ENCODE results near the gene SLC1A2.

SLC1A2 gene

GRCh38 chr11:35274909-35275785 lies 144.2 kb downstream of the SLC1A2 start:
- TF ChIP-seq JUND (IDR thresholded peaks at IDR 0.05; ENCODE audit: low read depth): no peak
- in situ Hi-C loops (cut with HindIII; ENCODE audit: low pct_unique_long_range_greater_than_20kb, low sequenced_read_pairs): no loop called here
- peak; percentile 67 to 86 for DNase-seq (ENCODE audit: low read depth in 1 of 2, low spot score in 1 of 2)

GRCh38 chr11:35272391-35272902 lies 146.9 kb downstream of the SLC1A2 start:
- DNase-seq (ENCODE audit: low read depth in 1 of 2, low spot score in 1 of 2): no peak
- no peak for TF ChIP-seq JUND (IDR thresholded peaks at IDR 0.05; ENCODE audit: low read depth)
- in situ Hi-C loops (cut with HindIII; ENCODE audit: low pct_unique_long_range_greater_than_20kb, low sequenced_read_pairs): no loop called here

- DNase-seq (ENCODE audit: low read depth in 1 of 2, low spot score in 1 of 2): no peak
- TF ChIP-seq JUND (IDR thresholded peaks at IDR 0.05; ENCODE audit: low read depth): no peak
- in situ Hi-C loops (cut with HindIII; ENCODE audit: low pct_unique_long_range_greater_than_20kb, low sequenced_read_pairs): no loop called here
Measured at GRCh38 chr11:35271031-35271430, 148.3 kb downstream of the SLC1A2 start.

GRCh38 chr11:35270342-35270741 lies 149.0 kb downstream of the SLC1A2 start:
- in situ Hi-C loops (cut with HindIII; ENCODE audit: low pct_unique_long_range_greater_than_20kb, low sequenced_read_pairs): no loop called here
- no peak for TF ChIP-seq JUND (IDR thresholded peaks at IDR 0.05; ENCODE audit: low read depth)
- DNase-seq (ENCODE audit: low read depth in 1 of 2, low spot score in 1 of 2): no peak

GRCh38 chr11:35267504-35267903 lies 151.9 kb downstream of the SLC1A2 start:
- in situ Hi-C loops (cut with HindIII; ENCODE audit: low pct_unique_long_range_greater_than_20kb, low sequenced_read_pairs): no loop called here
- DNase-seq (ENCODE audit: low read depth in 1 of 2, low spot score in 1 of 2): no peak
- TF ChIP-seq JUND (IDR thresholded peaks at IDR 0.05; ENCODE audit: low read depth): no peak

GRCh38 chr11:35265755-35266454 lies 153.5 kb downstream of the SLC1A2 start:
- in situ Hi-C loops (cut with HindIII; ENCODE audit: low pct_unique_long_range_greater_than_20kb, low sequenced_read_pairs): no loop called here
- DNase-seq (ENCODE audit: low read depth in 1 of 2, low spot score in 1 of 2): no peak
- TF ChIP-seq JUND (IDR thresholded peaks at IDR 0.05; ENCODE audit: low read depth): no peak

- DNase-seq (ENCODE audit: low read depth in 1 of 2, low spot score in 1 of 2): no peak
- no peak for TF ChIP-seq JUND (IDR thresholded peaks at IDR 0.05; ENCODE audit: low read depth)
- in situ Hi-C loops (cut with HindIII; ENCODE audit: low pct_unique_long_range_greater_than_20kb, low sequenced_read_pairs): no loop called here
Measured at GRCh38 chr11:35262735-35263134, 156.6 kb downstream of the SLC1A2 start.

- in situ Hi-C loops (cut with HindIII; ENCODE audit: low pct_unique_long_range_greater_than_20kb, low sequenced_read_pairs): no loop called here
- DNase-seq (ENCODE audit: low read depth in 1 of 2, low spot score in 1 of 2): no peak
- TF ChIP-seq JUND (IDR thresholded peaks at IDR 0.05; ENCODE audit: low read depth): no peak
Measured at GRCh38 chr11:35262056-35262455, 157.3 kb downstream of the SLC1A2 start.

- in situ Hi-C loops (cut with HindIII; ENCODE audit: low pct_unique_long_range_greater_than_20kb, low sequenced_read_pairs): no loop called here
- TF ChIP-seq JUND (IDR thresholded peaks at IDR 0.05; ENCODE audit: low read depth): no peak
- peak in 1 of 2 experiments; percentile 55 for DNase-seq (ENCODE audit: low read depth in 1 of 2, low spot score in 1 of 2)
Measured at GRCh38 chr11:35261197-35261596, 158.2 kb downstream of the SLC1A2 start.

- no peak for TF ChIP-seq JUND (IDR thresholded peaks at IDR 0.05; ENCODE audit: low read depth)
- DNase-seq (ENCODE audit: low read depth in 1 of 2, low spot score in 1 of 2): no peak
Measured at GRCh38 chr11:35260342-35260985, 158.9 kb downstream of the SLC1A2 start.

GRCh38 chr11:35259529-35259928 lies 159.8 kb downstream of the SLC1A2 start:
- in situ Hi-C loops (cut with HindIII; ENCODE audit: low pct_unique_long_range_greater_than_20kb, low sequenced_read_pairs): no loop called here
- no peak for DNase-seq (ENCODE audit: low read depth in 1 of 2, low spot score in 1 of 2)
- no peak for TF ChIP-seq JUND (IDR thresholded peaks at IDR 0.05; ENCODE audit: low read depth)

More at GRCh38 chr11:35260342-35260985, 158.9 kb downstream of the SLC1A2 start:
- in situ Hi-C loops (cut with HindIII; ENCODE audit: low pct_unique_long_range_greater_than_20kb, low sequenced_read_pairs): no loop called here

GRCh38 chr11:35257281-35257680 lies 162.1 kb downstream of the SLC1A2 start:
- no peak for TF ChIP-seq JUND (IDR thresholded peaks at IDR 0.05; ENCODE audit: low read depth)
- DNase-seq (ENCODE audit: low read depth in 1 of 2, low spot score in 1 of 2): no peak
- in situ Hi-C loops (cut with HindIII; ENCODE audit: low pct_unique_long_range_greater_than_20kb, low sequenced_read_pairs): no loop called here
